Calu3 (cell line): Measurements from ENCODE around the gene RFC1. TPM values are rescaled to one million over a fixed set of nuclear protein-coding genes. Genes with fewer than 3 reads are reported as not detected.

ENCODE experiments used
- BruUV-seq: library from RNA; stranded (reverse); fragments of 400-500 nt; replicated peaks from 2 replicates; lab custom pipeline; 2021; lab: Mats Ljungman, UMichigan
- CTCF ChIA-PET: fragments of 300-600 bp; sonication (Branson Sonifier 250); formaldehyde crosslinking; loops from one replicate; lab custom pipeline; 2022; ENCODE audit warnings: antibody characterized with exemption; lab: Charles Lee
- DNase-seq: peaks from one replicate; pipeline ENCODE4 v3.0.0; 2022
- H3K27ac Mint-ChIP-seq: one replicate; pipeline ENCODE4 v1.8.0; 2022; ENCODE audit warnings: mixed read lengths; ENCODE audit not compliant: unreplicated experiment
- H3K27me3 Mint-ChIP-seq: one replicate; pipeline ENCODE4 v1.8.0; 2022; ENCODE audit warnings: mixed read lengths; ENCODE audit not compliant: unreplicated experiment
- H3K36me3 Mint-ChIP-seq: one replicate; pipeline ENCODE4 v1.8.0; 2022; ENCODE audit warnings: mild to moderate bottlenecking, moderate library complexity, mixed read lengths; ENCODE audit not compliant: insufficient read depth, unreplicated experiment
- H3K4me1 Mint-ChIP-seq: one replicate; pipeline ENCODE4 v1.8.0; 2022; ENCODE audit warnings: mild to moderate bottlenecking, low read depth, mixed read lengths; ENCODE audit not compliant: unreplicated experiment
- H3K4me3 Mint-ChIP-seq: one replicate; pipeline ENCODE4 v1.8.0; 2022; ENCODE audit warnings: mild to moderate bottlenecking, low read depth, moderate library complexity, mixed read lengths; ENCODE audit not compliant: unreplicated experiment
- H3K9me3 Mint-ChIP-seq: one replicate; pipeline ENCODE4 v1.8.0; 2022; ENCODE audit warnings: low read depth, mixed read lengths; ENCODE audit not compliant: unreplicated experiment
- intact Hi-C: fragments of 100-400 bp; cut with micrococcal nuclease; formaldehyde crosslinking; loops from one replicate; pipeline ENCODE4 v1.10.0; 2022; ENCODE audit not compliant: unreplicated experiment
- microRNA-seq: library from miRNA; unstranded; fragments of <30 nt; microRNA quantifications from one replicate; pipeline ENCODE4 v1.2.0, GENCODE V29; 2022
- total RNA-seq: library from RNA; stranded (reverse); gene quantifications from 2 replicates; pipeline ENCODE4 v1.2.3, GENCODE V29; 2022
- TF ChIP-seq, protein P1 (sequence below): fragments of 200-600 bp; IDR thresholded peaks from one replicate; pipeline ENCODE4 v1.8.0; 2022; ENCODE audit warnings: antibody characterized with exemption; ENCODE audit not compliant: unreplicated experiment

RFC1 gene
- total RNA-seq, 1 experiment from 2014 or later: 37.0 TPM

DNA sequence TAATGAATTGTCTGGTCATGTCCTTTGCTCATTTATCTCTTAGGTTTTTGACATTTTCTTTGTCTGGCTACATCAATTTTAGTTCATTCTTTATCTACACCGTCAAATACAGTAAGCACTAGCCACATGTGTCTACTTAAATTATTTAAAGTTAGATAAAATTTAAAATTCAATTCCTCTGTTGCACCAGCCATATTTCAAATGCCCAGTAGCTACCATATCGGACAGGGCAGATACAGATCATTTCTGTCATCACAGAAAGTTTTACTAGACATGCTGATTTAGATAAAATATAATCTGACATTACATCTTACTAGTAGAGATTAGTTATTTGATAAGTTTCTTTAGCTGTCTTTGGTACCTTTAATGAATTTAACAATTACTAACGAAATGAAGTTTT, 122.7 kb downstream of the RFC1 start:
- H3K4me3 Mint-ChIP-seq: no peak overlapping the region
- no peaks in the 10 kb centered on the region for H3K36me3 Mint-ChIP-seq
- H3K27me3 Mint-ChIP-seq: no peaks in the 10 kb centered on the region
- BruUV-seq: no TSS peak
- H3K4me1 Mint-ChIP-seq: no peaks in the 10 kb centered on the region
- TF ChIP-seq, protein P1, sequence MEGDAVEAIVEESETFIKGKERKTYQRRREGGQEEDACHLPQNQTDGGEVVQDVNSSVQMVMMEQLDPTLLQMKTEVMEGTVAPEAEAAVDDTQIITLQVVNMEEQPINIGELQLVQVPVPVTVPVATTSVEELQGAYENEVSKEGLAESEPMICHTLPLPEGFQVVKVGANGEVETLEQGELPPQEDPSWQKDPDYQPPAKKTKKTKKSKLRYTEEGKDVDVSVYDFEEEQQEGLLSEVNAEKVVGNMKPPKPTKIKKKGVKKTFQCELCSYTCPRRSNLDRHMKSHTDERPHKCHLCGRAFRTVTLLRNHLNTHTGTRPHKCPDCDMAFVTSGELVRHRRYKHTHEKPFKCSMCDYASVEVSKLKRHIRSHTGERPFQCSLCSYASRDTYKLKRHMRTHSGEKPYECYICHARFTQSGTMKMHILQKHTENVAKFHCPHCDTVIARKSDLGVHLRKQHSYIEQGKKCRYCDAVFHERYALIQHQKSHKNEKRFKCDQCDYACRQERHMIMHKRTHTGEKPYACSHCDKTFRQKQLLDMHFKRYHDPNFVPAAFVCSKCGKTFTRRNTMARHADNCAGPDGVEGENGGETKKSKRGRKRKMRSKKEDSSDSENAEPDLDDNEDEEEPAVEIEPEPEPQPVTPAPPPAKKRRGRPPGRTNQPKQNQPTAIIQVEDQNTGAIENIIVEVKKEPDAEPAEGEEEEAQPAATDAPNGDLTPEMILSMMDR: no peak
- CTCF ChIA-PET: no interaction called here
- no peak for DNase-seq
- H3K9me3 Mint-ChIP-seq: peaks cover 2% of the 10 kb centered on the region
- H3K27ac Mint-ChIP-seq: no peak overlapping the region
- intact Hi-C loops: no loop called here

Small RNA genes lying within 50 kb of the gene (microRNA-seq; reads per million reads assigned to microRNA genes)
- gene MIR5591: not detected

Other genes with a start within 250 kb of the RFC1 start
- 10.5 and 14.9 TPM in 2 replicates for gene WDR19, start 183.8 kb downstream of the RFC1 start, total RNA-seq
- 0.07 and 0.09 TPM in 2 replicates for gene KLB, start 40.6 kb upstream of the RFC1 start, total RNA-seq
- 421 and 485 TPM in 2 replicates for gene RPL9, start 92.6 kb upstream of the RFC1 start, total RNA-seq
- 10.0 and 12.9 TPM in 2 replicates for gene LIAS, start 92.7 kb upstream of the RFC1 start, total RNA-seq
- 71.8 and 77.3 TPM in 2 replicates for gene UGDH, start 161.1 kb upstream of the RFC1 start, total RNA-seq